HCT116 (cell line): ENCODE measurements around the gene HIF1A.

Experiments used
- CEBPB ChIP-seq: IDR thresholded peaks from 2 replicates; pipeline ENCODE4 v1.6.1; 2012; ENCODE audit warnings: low read depth
- EZH2 ChIP-seq: fragments of 200-600 bp; sonication (generic); IDR thresholded peaks from 2 replicates; pipeline ENCODE4 v1.6.1; 2017; ENCODE audit warnings: antibody characterized with exemption, mixed run types
- EZH2phosphoT487 ChIP-seq: fragments of 200-600 bp; IDR thresholded peaks from 2 replicates; pipeline ENCODE4 v1.6.1; 2018; ENCODE audit warnings: antibody characterized with exemption, borderline replicate concordance
- JUND ChIP-seq: IDR thresholded peaks from 2 replicates; pipeline ENCODE4 v1.6.1; 2012
- POLR2A ChIP-seq: IDR thresholded peaks from 2 replicates; pipeline ENCODE4 v1.7.0; 2011; ENCODE audit warnings: borderline replicate concordance; ENCODE audit not compliant: insufficient read depth, insufficient read length; ENCODE audit errors: extremely low read depth
- POLR2AphosphoS5 ChIP-seq: IDR thresholded peaks from 2 replicates; pipeline ENCODE4 v1.6.1; 2011; ENCODE audit warnings: mild to moderate bottlenecking, low read depth, low read length, moderate library complexity
- SP1 ChIP-seq: IDR thresholded peaks from 2 replicates; pipeline ENCODE4 v1.6.1; 2012; ENCODE audit warnings: low read depth
- YY1 ChIP-seq: IDR thresholded peaks from 2 replicates; pipeline ENCODE4 v1.6.1; 2011; ENCODE audit warnings: low read length, low read depth, moderate library complexity, mild to moderate bottlenecking; ENCODE audit not compliant: insufficient replicate concordance; ENCODE audit errors: extremely low read depth
- ZNF274 ChIP-seq: fragments of 200-500 bp; sonication (Bioruptor generic); IDR thresholded peaks from 2 replicates; pipeline ENCODE4 v1.6.1; 2014; ENCODE audit warnings: mild to moderate bottlenecking, low read depth, low read length, inconsistent platforms
- TF ChIP-seq, protein P1 (sequence below), 3 experiments: fragments of 200-600 bp in 1 of 3; sonication (generic) in 1 of 3; IDR thresholded peaks in 2 of 3; conservative IDR thresholded peaks in 1 of 3; 2 replicates each; pipeline ENCODE4 v1.5.1; 2012 to 2017; ENCODE audit warnings: low read depth in 2 of 3, low read length in 2 of 3, antibody characterized with exemption in 1 of 3, borderline replicate concordance in 1 of 3, control low read depth in 1 of 3, mild to moderate bottlenecking in 1 of 3, mixed read lengths in 1 of 3, mixed run types in 1 of 3, moderate library complexity in 1 of 3; ENCODE audit not compliant: insufficient read depth in 1 of 3
- TF ChIP-seq, protein P2 (sequence below): IDR thresholded peaks from 2 replicates; pipeline ENCODE4 v1.6.1; 2012

DNA sequence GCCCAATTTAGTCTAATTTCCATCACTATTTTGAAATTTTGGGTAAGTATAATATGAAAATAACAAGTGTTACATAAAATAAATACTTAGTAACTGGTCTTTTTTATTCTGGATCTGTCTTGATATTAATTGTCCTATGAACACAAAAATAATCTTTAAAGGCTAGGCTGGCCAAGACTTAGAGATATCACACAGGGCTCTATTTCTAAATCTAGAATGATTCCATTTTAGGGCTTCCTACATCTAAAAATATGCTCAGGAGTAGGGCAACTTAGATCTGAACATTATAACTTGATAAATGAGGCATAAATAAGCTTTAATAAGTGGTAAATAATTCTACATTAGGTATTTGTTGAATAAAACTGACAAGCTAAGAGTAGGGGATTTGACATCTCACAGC is 43.8 kb downstream of the HIF1A start:
- TF ChIP-seq, protein P1, sequence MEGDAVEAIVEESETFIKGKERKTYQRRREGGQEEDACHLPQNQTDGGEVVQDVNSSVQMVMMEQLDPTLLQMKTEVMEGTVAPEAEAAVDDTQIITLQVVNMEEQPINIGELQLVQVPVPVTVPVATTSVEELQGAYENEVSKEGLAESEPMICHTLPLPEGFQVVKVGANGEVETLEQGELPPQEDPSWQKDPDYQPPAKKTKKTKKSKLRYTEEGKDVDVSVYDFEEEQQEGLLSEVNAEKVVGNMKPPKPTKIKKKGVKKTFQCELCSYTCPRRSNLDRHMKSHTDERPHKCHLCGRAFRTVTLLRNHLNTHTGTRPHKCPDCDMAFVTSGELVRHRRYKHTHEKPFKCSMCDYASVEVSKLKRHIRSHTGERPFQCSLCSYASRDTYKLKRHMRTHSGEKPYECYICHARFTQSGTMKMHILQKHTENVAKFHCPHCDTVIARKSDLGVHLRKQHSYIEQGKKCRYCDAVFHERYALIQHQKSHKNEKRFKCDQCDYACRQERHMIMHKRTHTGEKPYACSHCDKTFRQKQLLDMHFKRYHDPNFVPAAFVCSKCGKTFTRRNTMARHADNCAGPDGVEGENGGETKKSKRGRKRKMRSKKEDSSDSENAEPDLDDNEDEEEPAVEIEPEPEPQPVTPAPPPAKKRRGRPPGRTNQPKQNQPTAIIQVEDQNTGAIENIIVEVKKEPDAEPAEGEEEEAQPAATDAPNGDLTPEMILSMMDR (IDR thresholded peaks at IDR 0.05 in 2 of 3, conservative IDR thresholded peaks at IDR 0.05 in 1 of 3; ENCODE audit: borderline replicate concordance in 1 of 3, insufficient read depth in 1 of 3, low read depth in 2 of 3, low read length in 2 of 3) = no peak
- TF ChIP-seq CEBPB (no peak), POLR2A (no peak), SP1 (no peak), EZH2phosphoT487 (no peak), YY1 (no peak), JUND (no peak), POLR2AphosphoS5 (no peak), EZH2 (no peak), ZNF274 (no peak)
- TF ChIP-seq, protein P2, sequence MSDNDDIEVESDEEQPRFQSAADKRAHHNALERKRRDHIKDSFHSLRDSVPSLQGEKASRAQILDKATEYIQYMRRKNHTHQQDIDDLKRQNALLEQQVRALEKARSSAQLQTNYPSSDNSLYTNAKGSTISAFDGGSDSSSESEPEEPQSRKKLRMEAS = no peak
